HS-5 (cell line): ENCODE measurements around the gene TMEM240.
"Not testable (repeated sequence)": the region's sequence is repeated elsewhere in the genome, so short reads cannot be mapped to it uniquely, and the experiment has no call there.

Source experiments
- DNase-seq: peaks from one replicate; pipeline ENCODE4 v3.0.0-alpha.2; 2012; ENCODE audit warnings: low read depth

Gene TMEM240

DNA sequence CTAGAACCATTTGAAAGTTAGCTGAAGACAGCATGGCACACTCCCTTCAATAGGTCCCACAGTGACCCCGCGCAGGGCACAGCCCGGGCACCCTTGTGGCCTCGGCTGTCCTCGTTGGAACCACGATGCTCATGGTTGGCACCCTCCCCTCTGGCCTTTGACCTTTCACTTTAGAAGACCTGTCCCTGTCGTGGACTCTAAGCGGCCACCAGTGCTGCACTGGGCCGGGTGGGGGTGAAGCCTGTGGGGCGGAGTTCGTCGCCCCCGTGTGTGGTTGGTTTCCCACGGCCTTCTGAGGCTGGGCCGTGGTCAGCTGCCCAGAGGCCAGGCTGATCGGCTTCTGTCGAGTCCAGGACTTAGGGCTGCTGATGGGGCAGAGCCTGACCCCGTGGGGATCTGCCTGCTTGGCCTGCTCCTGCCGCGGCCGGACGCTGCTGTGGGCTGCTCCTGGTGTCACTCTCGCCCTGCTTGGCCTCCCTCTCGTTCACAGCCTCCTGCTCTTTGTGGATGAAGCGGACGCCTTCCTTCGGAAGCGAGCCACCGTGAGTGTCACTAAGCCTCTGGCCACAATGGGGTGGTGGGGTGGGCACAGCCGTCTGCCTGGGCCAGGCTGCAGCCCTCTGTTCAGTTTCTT lies 15.6 kb downstream of the TMEM240 start:
- not testable (repeated sequence) for DNase-seq

- DNase-seq: not testable (repeated sequence)
Measured at GRCh38 chr1:1523651-1524050, 16.8 kb downstream of the TMEM240 start.

- not testable (repeated sequence) for DNase-seq
Measured at GRCh38 chr1:1523226-1523625, 17.2 kb downstream of the TMEM240 start.

DNA sequence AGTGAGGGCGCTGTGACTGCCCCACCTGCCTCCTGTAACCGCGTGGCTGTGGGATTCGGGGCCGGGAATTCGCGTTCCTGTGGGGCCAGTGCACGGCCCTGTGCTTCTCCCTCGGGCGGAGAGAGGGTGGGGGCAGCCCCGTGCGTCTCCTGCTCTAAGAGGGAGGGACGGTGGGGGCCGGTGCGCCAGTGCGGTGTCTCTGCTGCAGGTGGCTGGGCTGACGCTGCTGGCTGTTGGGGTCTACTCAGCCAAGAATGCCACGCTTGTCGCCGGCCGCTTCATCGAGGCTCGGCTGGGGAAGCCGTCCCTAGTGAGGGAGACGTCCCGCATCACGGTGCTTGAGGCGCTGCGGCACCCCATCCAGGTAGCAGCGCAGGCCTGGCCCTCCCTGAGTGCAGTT lies 17.9 kb downstream of the TMEM240 start:
- DNase-seq: not testable (repeated sequence)

DNA sequence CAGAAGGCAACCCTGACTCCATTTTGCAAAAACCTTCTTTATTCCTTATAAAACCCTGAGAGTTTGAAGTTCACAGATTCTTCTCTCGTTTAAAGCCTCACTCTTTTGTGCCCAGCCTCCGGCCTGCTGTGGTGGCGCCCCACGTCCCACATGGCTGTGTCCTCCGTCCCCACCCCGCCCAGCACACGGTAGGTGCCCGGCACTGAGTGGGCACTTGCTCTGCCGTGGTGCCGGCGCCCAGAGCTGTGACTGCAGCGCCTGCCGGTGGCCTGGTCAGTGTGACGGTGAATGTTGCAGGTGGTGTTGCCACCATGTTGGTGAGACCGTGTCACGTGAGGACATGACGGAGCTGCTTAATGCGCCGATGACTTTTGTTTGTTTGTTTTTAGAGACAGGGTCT lies 19.1 kb downstream of the TMEM240 start:
- DNase-seq: no peak

DNA sequence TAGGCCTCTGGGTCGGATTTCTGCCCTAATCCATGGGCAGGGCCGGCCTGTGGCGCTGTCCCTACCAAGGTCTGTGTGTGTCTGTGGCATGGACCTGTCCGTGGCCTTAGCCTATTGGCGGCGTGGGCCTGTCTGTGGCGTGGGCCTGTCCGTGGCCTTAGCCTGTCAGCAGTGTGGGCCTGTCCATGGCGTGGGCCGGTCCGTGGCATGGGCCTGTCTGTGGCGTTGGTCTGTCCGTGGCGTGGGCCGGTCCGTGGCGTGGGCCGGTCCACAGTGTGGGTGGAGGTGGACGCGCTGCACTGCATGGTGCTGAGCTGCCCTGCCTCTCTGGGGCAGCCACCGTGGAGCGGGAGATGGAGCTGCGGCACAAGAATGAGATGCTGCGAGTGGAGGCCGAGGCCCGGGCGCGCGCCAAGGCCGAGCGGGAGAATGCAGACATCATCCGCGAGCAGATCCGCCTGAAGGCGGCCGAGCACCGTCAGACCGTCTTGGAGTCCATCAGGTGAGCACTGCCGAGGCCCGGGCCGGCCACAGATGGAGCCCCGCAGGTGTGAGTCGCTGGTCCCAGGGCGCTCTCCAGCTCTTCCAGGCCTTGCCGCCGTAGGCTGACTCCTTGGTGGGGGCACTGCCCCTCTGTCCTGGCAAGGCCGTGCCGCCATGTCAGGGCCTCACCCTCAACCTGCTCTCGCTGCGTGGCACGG lies 20.5 kb downstream of the TMEM240 start:
- not testable (repeated sequence) for DNase-seq

DNA sequence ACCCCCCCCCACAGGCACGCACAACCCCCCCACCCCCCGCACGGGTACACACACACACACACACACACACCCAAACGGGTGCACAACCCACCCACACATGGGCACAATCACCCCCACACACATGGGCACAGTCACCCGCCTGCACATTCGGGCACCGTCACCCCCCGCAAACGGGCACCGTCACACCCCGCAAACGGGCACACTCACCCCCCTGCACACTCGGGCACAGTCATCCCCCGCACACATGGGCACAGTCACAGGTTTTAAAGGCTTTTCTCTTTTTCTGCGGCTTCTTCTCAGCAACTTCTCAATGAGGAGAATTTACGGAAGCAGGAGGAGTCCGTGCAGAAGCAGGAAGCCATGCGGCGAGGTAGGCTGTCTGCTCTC lies 21.8 kb downstream of the TMEM240 start:
- DNase-seq: not testable (repeated sequence)

- no peak for DNase-seq
Measured at GRCh38 chr1:1517973-1518620, 22.3 kb downstream of the TMEM240 start.

DNA sequence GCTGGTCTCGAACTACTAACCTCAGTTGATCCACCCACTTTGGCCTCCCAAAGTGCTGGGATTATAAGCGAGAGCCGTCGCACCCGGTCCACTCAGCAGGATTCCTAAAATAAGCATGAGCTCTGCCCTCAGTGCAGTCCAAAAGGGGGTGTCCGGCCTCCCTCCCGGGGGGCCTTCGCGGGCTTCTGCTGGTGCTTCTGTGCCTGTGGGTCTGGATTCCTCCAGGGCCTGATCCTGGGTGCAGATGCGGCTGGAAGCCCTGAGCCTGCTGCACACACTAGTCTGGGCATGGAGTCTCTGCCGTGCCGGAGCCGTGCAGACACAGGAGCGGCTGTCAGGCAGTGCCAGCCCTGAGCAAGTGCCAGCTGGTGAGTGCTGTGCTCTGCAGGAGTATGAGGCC lies 23.5 kb downstream of the TMEM240 start:
- not testable (repeated sequence) for DNase-seq

DNA sequence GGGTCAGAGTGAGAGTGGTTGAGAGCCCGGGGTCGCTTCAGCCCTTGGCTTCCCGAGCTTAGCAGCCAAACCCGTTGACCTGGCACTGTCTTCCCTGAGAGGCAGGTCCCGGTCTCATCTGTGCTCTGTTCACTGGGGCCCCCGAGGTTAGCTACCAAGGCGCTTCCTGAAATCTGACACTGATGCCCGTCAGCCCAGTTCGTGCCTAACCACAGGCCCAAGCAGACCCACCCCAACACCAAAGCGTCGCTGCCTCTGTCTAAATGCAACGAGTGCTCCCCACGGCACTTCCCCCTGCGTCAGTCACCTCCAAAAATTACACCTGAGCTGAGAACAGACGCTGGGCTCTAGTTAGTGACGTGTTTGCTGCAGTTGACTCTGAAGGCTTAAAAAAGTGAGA lies 26.0 kb downstream of the TMEM240 start:
- not testable (repeated sequence) for DNase-seq

GRCh38 chr1:1513675-1514074 lies 26.7 kb downstream of the TMEM240 start:
- not testable (repeated sequence) for DNase-seq

DNA sequence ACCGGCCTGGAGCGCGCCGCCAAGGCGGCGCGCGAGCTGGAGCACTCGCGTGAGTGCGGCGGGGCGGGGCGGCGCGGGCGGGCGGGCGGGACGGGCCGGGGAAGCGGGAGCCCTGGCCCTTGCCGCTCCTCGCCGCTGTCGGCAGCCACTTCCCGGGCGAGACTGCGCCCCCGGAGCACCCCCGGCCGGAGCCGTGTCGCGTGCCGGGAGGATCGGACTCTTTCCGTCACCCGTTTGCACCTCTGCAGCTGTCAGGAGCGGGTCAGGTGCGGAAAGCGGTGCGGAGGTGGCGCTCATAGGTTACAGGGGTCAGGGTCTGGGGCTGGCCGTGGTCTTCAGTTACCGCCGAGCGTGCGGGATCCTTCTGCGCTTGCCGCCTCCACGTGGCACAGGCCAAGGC lies 28.0 kb downstream of the TMEM240 start:
- DNase-seq: not testable (repeated sequence)

DNA sequence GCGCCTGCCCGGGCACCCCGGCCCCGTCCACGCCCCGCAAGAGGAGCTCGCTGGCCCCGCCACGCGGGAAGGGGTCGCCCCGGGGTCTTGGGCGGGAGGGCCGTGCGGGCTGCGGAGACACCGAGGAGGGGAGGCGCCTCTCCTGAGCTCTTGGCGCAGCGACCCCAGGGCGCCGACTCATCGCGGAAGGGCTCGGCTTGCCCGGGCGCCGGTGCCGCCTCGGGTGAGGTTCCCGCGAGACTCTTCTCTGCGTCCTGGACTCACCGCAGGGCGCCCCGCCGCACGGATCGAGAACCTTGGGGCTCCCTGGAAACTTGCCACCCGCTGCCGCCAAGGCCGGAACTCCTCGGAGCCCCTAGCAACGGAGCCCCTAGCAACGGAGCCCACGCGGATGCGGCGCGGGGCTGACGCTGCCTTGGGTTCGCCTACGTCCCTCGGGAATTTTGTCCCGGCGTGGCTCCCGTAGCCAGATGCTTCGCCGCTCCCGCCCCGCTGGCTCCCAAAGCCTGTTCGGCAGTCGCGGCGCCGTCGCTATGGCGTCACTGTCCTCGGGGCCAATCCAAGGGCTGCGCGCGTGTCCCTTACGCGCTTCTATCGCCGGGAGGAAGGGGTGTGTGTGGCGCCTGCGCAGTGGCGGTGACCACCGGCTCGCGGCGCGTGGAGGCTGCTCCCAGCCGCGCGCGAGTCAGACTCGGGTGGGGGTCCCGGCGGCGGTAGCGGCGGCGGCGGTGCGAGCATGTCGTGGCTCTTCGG lies 28.7 kb downstream of the TMEM240 start, which contains the start of gene ATAD3A:
TSS of gene ATAD3A (plus strand) at position 630 of the 753 bp plus-strand sequence. CDS start at position 737, 107 bp downstream.
- DNase-seq: peak; percentile 88

- peak; percentile 13 for DNase-seq
Measured at GRCh38 chr1:1510912-1511532, 29.4 kb downstream of the TMEM240 start.

GRCh38 chr1:1509465-1509850 lies 31.0 kb downstream of the TMEM240 start:
- not testable (repeated sequence) for DNase-seq

DNA sequence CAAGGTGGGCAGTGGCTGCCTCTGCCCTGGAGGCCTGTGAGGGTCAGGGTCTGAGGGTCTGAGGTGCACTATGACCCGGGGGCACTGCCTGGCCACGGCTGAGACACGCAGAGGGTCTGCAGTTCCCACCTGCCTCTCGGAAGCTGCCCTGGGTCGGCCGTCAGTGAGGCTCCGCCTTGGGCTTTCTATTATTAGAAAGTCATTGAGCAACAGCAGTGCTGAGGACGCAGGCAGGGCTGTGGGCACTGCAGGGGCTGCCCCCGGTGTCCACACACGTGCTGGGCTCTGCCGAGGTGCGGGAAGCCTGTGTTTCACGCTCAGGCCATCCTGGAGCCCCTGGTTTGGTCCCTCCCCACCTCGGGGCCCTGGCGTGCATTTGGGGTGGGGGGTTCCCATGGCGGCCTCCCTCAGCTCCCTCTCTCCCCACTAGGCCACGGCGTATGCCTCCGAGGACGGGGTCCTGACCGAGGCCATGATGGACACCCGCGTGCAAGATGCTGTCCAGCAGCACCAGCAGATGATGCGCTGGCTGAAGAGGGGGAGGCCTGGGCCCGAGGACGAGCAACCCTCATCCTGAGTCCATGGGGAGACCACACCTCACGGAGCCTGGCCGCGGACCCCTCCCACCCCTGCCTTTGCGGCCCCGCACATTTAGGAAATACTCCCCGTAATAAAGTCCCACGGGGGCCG lies 31.5 kb downstream of the TMEM240 start:
- DNase-seq: not testable (repeated sequence)

DNA sequence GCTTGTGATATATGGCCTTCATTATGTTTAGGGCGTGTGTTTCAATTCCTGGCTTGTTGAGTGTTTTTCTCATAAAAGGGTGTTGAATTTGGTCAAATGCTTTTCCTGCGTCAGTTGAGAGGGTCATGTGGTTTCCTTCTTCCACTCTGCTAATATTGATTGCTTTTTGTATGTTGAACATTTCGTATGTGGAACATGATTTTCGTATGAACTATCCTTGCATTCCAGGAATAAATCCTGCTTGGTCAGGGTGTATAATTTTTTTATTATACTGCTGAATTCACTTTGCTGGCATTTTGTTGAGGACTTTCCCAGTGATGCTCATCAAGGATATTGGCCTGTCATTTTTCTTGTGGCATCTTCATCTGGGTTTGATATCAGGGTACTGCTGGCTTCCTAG lies 33.1 kb downstream of the TMEM240 start:
- DNase-seq: no peak

- DNase-seq: not testable (repeated sequence)
Measured at GRCh38 chr1:1505801-1506200, 34.6 kb downstream of the TMEM240 start.

- DNase-seq: not testable (repeated sequence)
Measured at GRCh38 chr1:1505366-1505798, 35.0 kb downstream of the TMEM240 start.

DNA sequence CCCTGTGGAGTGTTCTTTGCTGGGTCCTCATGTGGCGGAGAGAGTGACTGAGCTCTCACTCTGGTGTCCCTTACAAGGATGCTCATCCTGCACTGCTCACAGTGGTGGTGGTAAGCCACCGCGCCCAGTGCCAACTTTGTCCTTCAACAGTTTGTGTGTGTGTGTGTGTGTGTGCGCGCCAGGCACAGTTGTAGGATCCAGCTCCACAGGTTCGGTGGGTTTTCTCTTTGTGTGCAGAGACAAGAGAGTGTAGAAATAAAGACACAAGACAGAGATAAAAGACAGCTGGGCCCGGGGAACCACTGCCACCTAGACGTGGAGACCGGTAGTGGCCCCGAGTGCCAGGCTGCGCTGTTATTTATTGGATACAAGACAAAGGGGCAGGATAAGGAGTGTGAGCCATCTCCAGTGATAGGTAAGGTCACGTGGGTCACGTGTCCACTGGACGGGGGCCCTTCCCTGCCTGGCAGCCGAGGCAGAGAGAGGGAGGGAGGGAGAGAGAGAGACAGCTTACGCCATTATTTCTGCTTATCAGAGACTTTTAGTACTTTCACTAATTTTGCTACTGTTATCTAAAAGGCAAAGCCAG lies 35.6 kb downstream of the TMEM240 start:
- DNase-seq: not testable (repeated sequence)
